ENCODE results near the gene GABRG1. TPM values are rescaled to one million over a fixed set of nuclear protein-coding genes. Genes with fewer than 3 reads are reported as not detected.
A peak's percentile ranks its signal among the peaks of the same experiment; 100 is the strongest.

The GABRG1 gene
- under 1 TPM; 0.11 to 0.36 (median 0.15) TPM for polyA plus RNA-seq (ENCODE audit: insufficient read length in 3 of 3)

- no peak for DNase-seq (ENCODE audit: low read depth in 3 of 3, low spot score in 2 of 3)
These were observed at the start of gene GABRG1 for GRCh38 chr4:46123913-46124755. TSS of gene GABRG1 (minus strand) at chr4:46124054. CDS start at chr4:46123913, 141 bp downstream.

- DNase-seq (ENCODE audit: low read depth in 3 of 3, low spot score in 2 of 3): no peak
These were observed 23.1 kb upstream of the GABRG1 start for GRCh38 chr4:46146993-46147392.

- DNase-seq (ENCODE audit: low read depth in 3 of 3, low spot score in 2 of 3): no peak
These were observed 7.7 kb upstream of the GABRG1 start for GRCh38 chr4:46131498-46132057.

- peak; percentile 9 to 21 (median 12) for DNase-seq (ENCODE audit: low read depth in 3 of 3, low spot score in 2 of 3)
These were observed 1.0 kb upstream of the GABRG1 start for GRCh38 chr4:46124773-46125413.

- no peak for DNase-seq (ENCODE audit: low read depth in 3 of 3, low spot score in 2 of 3)
These were observed 42.2 kb downstream of the GABRG1 start for GRCh38 chr4:46081674-46082073.

- DNase-seq (ENCODE audit: low read depth in 3 of 3, low spot score in 2 of 3): no peak
These were observed 42.6 kb downstream of the GABRG1 start for GRCh38 chr4:46081248-46081647.

- no peak for DNase-seq (ENCODE audit: low read depth in 3 of 3, low spot score in 2 of 3)
These were observed 50.1 kb downstream of the GABRG1 start for GRCh38 chr4:46073778-46074177.

GRCh38 chr4:46051392-46051791 is 72.5 kb downstream of the GABRG1 start:
- no peak for DNase-seq (ENCODE audit: low read depth in 3 of 3, low spot score in 2 of 3)

GRCh38 chr4:46032056-46032455 is 91.8 kb downstream of the GABRG1 start:
- no peak for DNase-seq (ENCODE audit: low read depth in 3 of 3, low spot score in 2 of 3)

- DNase-seq (ENCODE audit: low read depth in 3 of 3, low spot score in 2 of 3): no peak
These were observed 107.5 kb downstream of the GABRG1 start for GRCh38 chr4:46016306-46016705.

GRCh38 chr4:45992728-45993127 is 131.1 kb downstream of the GABRG1 start:
- DNase-seq (ENCODE audit: low read depth in 3 of 3, low spot score in 2 of 3): no peak

- DNase-seq (ENCODE audit: low read depth in 3 of 3, low spot score in 2 of 3): no peak
These were observed 134.1 kb downstream of the GABRG1 start for GRCh38 chr4:45989775-45990174.

- no peak for DNase-seq (ENCODE audit: low read depth in 3 of 3, low spot score in 2 of 3)
These were observed 136.0 kb downstream of the GABRG1 start for GRCh38 chr4:45987858-45988257.

Data from right renal cortex interstitium (tissue), 3 donors.